Astrocyte (in vitro differentiated cells and primary cell): Measurements from ENCODE around the gene CDK5RAP2.

ENCODE experiments used
- EZH2 ChIP-seq: IDR thresholded peaks from 2 replicates; pipeline ENCODE4 v1.6.1; 2012; ENCODE audit warnings: mild to moderate bottlenecking, low read length, inconsistent platforms; ENCODE audit not compliant: insufficient read depth
- TF ChIP-seq, protein P1 (sequence below): IDR thresholded peaks from 2 replicates; pipeline ENCODE4 v1.5.1; 2011; ENCODE audit warnings: low read depth, mild to moderate bottlenecking, inconsistent platforms, low read length, moderate library complexity; ENCODE audit not compliant: insufficient read depth

DNA sequence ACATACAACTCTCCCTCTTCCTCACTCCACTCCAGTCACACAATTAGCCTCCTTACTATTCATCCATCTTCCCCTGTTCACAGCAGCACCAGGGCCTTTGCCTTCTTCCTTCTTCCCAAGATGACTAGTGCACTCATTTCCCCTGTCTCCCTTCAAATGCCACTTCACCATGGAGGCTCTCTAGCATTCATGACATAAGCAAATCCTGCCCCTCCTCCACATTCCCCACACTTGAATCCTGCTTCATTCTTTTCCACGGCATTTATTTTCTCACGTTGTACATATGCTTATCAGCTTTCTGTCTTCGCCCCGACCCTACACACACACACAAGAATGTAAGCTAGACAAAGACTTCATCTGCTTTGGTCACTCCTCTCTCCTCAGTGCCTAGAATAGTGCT lies 133.3 kb downstream of the CDK5RAP2 start:
- TF ChIP-seq, protein P1, sequence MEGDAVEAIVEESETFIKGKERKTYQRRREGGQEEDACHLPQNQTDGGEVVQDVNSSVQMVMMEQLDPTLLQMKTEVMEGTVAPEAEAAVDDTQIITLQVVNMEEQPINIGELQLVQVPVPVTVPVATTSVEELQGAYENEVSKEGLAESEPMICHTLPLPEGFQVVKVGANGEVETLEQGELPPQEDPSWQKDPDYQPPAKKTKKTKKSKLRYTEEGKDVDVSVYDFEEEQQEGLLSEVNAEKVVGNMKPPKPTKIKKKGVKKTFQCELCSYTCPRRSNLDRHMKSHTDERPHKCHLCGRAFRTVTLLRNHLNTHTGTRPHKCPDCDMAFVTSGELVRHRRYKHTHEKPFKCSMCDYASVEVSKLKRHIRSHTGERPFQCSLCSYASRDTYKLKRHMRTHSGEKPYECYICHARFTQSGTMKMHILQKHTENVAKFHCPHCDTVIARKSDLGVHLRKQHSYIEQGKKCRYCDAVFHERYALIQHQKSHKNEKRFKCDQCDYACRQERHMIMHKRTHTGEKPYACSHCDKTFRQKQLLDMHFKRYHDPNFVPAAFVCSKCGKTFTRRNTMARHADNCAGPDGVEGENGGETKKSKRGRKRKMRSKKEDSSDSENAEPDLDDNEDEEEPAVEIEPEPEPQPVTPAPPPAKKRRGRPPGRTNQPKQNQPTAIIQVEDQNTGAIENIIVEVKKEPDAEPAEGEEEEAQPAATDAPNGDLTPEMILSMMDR: no peak
- no peak for TF ChIP-seq EZH2
